Measurements from ENCODE around the gene LEMD3.

LEMD3 gene

GRCh38 chr12:65169320-65170208 is at the start of gene LEMD3:
Gene LEMD3, plus strand, starts transcription at chr12:65169583. Its CDS starts 14 bp downstream, at chr12:65169597.
- DNase-seq (ENCODE audit: low read depth): peak; percentile 41

- DNase-seq (ENCODE audit: low read depth): no peak
Observed at GRCh38 chr12:65121049-65121955, 48.1 kb upstream of the LEMD3 start, which contains the start of gene WIF1. Gene WIF1, minus strand, starts transcription at chr12:65121305. Its CDS starts 114 bp downstream, at chr12:65121191.

- DNase-seq (ENCODE audit: low read depth): no peak
Observed at GRCh38 chr12:65121956-65122469, 47.4 kb upstream of the LEMD3 start.

GRCh38 chr12:65122703-65123102 is 46.7 kb upstream of the LEMD3 start:
- no peak for DNase-seq (ENCODE audit: low read depth)

GRCh38 chr12:65123435-65124063 is 45.8 kb upstream of the LEMD3 start:
- DNase-seq (ENCODE audit: low read depth): no peak

GRCh38 chr12:65125247-65125646 is 44.1 kb upstream of the LEMD3 start:
- DNase-seq (ENCODE audit: low read depth): no peak

GRCh38 chr12:65125975-65126374 is 43.4 kb upstream of the LEMD3 start:
- no peak for DNase-seq (ENCODE audit: low read depth)

GRCh38 chr12:65126482-65126881 is 42.9 kb upstream of the LEMD3 start:
- no peak for DNase-seq (ENCODE audit: low read depth)

- DNase-seq (ENCODE audit: low read depth): no peak
Observed at GRCh38 chr12:65133879-65134278, 35.5 kb upstream of the LEMD3 start.

- no peak for DNase-seq (ENCODE audit: low read depth)
Observed at GRCh38 chr12:65139389-65139788, 30.0 kb upstream of the LEMD3 start.

- DNase-seq (ENCODE audit: low read depth): no peak
Observed at GRCh38 chr12:65140738-65141137, 28.6 kb upstream of the LEMD3 start.

GRCh38 chr12:65147312-65147905 is 22.0 kb upstream of the LEMD3 start:
- no peak for DNase-seq (ENCODE audit: low read depth)

- DNase-seq (ENCODE audit: low read depth): no peak
Observed at GRCh38 chr12:65152012-65152411, 17.4 kb upstream of the LEMD3 start.

GRCh38 chr12:65152596-65152995 is 16.8 kb upstream of the LEMD3 start:
- DNase-seq (ENCODE audit: low read depth): no peak

GRCh38 chr12:65155784-65156183 is 13.6 kb upstream of the LEMD3 start:
- no peak for DNase-seq (ENCODE audit: low read depth)

GRCh38 chr12:65156366-65156841 is 13.0 kb upstream of the LEMD3 start:
- no peak for DNase-seq (ENCODE audit: low read depth)

- DNase-seq (ENCODE audit: low read depth): no peak
Observed at GRCh38 chr12:65157091-65157490, 12.3 kb upstream of the LEMD3 start.

- no peak for DNase-seq (ENCODE audit: low read depth)
Observed at GRCh38 chr12:65162609-65163008, 6.8 kb upstream of the LEMD3 start.

GRCh38 chr12:65164244-65164643 is 5.1 kb upstream of the LEMD3 start:
- no peak for DNase-seq (ENCODE audit: low read depth)

GRCh38 chr12:65164774-65165173 is 4.6 kb upstream of the LEMD3 start:
- DNase-seq (ENCODE audit: low read depth): no peak

- no peak for DNase-seq (ENCODE audit: low read depth)
Observed at GRCh38 chr12:65168681-65169319, 583 bp upstream of the LEMD3 start.
